K562 (cell line): ENCODE measurements around the gene COL4A1. TPM values are rescaled to one million over a fixed set of nuclear protein-coding genes. Genes with fewer than 3 reads are reported as not detected.

Source experiments
- ATAC-seq: fragments of 200-7000 bp; cut with Tn5 transposase; 3 replicates; pipeline ENCODE4 v1.9.1; 2020; ENCODE audit warnings: moderate library complexity
- BruUV-seq: library from RNA; stranded (reverse); fragments of 400-500 nt; replicated peaks from 2 replicates; lab custom pipeline; 2021; lab: Mats Ljungman, UMichigan
- CTCF ChIA-PET: fragments of 300-600 bp; formaldehyde crosslinking; extraction: SDS; loops from one replicate; lab custom pipeline; 2021; ENCODE audit warnings: low intra/inter-chr PET ratio; lab: Yijun Ruan, JAX
- POLR2A ChIA-PET: fragments of 300-600, 350-650 bp; sonication (Branson Sonifier 250); formaldehyde crosslinking; extraction: SDS; loops from one replicate; lab custom pipeline; 2021; ENCODE audit warnings: antibody characterized with exemption, inconsistent platforms; lab: Yijun Ruan, JAX
- DNase-seq, 4 experiments: peaks; one replicate each; pipeline versions ENCODE4 v3.0.0 to v3.0.0-alpha.2; 2011 to 2018; ENCODE audit warnings: low spot score in 3 of 4, mixed read lengths in 3 of 4; ENCODE audit errors: extremely low read depth in 1 of 4
- FAIRE-seq: peaks from 2 replicates; lab custom pipeline; 2011; peaks lifted over from hg19 to GRCh38; lab: Jason Lieb, UNC
- H2AFZ ChIP-seq: 2 replicates; pipeline ENCODE4 v1.6.0; 2011; ENCODE audit warnings: low read depth, low read length, control low read depth, inconsistent platforms
- H3K27ac ChIP-seq: fragments of 200-600 bp; 3 replicates; pipeline ENCODE4 v1.8.0; 2011; ENCODE audit warnings: low read depth, mild to moderate bottlenecking, control low read depth, inconsistent platforms, low read length, moderate library complexity, mixed read lengths; ENCODE audit errors: extremely low read depth
- H3K27me3 ChIP-seq, 2 experiments: fragments of 300-600 bp in 1 of 2; 2 replicates in 1 of 2; 3 replicates in 1 of 2; pipeline versions ENCODE4 v1.6.0 to v1.8.0; 2011; ENCODE audit warnings: inconsistent platforms in 2 of 2, low read length in 2 of 2, mild to moderate bottlenecking in 1 of 2, mixed read lengths in 1 of 2, moderate library complexity in 1 of 2; ENCODE audit not compliant: control insufficient read depth in 2 of 2, insufficient read depth in 2 of 2
- H3K36me3 ChIP-seq: fragments of 300-600 bp; 3 replicates; pipeline ENCODE4 v1.8.0; 2011; ENCODE audit warnings: mild to moderate bottlenecking, low read length, inconsistent platforms; ENCODE audit not compliant: control insufficient read depth, insufficient read depth
- H3K4me1 ChIP-seq, 2 experiments: fragments of 200-600 bp in 1 of 2; replicated peaks in 1 of 2; 2 replicates in 1 of 2; 3 replicates in 1 of 2; pipeline versions ENCODE4 v1.5.1 to v1.8.0; 2011; ENCODE audit warnings: inconsistent platforms in 2 of 2, low read length in 2 of 2, mild to moderate bottlenecking in 1 of 2, mixed read lengths in 1 of 2, moderate library complexity in 1 of 2; ENCODE audit not compliant: control insufficient read depth in 2 of 2, insufficient read depth in 2 of 2
- H3K4me2 ChIP-seq: 2 replicates; pipeline ENCODE4 v1.6.1; 2011; ENCODE audit warnings: low read length, control low read depth, inconsistent platforms, mixed read lengths; ENCODE audit not compliant: insufficient read depth
- H3K4me3 ChIP-seq: fragments of 200-600 bp; sonication (generic), shearing (Covaris generic); 2 replicates; pipeline ENCODE4 v1.5.1; 2016; ENCODE audit warnings: control low read depth, inconsistent platforms
- H3K79me2 ChIP-seq: fragments of 200-600 bp; 3 replicates; pipeline ENCODE4 v1.8.0; 2011; ENCODE audit warnings: low read length, inconsistent platforms; ENCODE audit not compliant: control insufficient read depth, insufficient read depth
- H3K9ac ChIP-seq, 2 experiments: 2 replicates each; pipeline versions ENCODE4 v1.6.0 to v1.6.1; 2011; ENCODE audit warnings: low read depth in 2 of 2, low read length in 2 of 2, control low read depth in 1 of 2, inconsistent platforms in 1 of 2, mild to moderate bottlenecking in 1 of 2, mixed read lengths in 1 of 2; ENCODE audit not compliant: insufficient read depth in 1 of 2
- H3K9me1 ChIP-seq: one replicate; pipeline ENCODE4 v1.6.0; 2011; ENCODE audit warnings: inconsistent platforms, mild to moderate bottlenecking, low read length, moderate library complexity; ENCODE audit not compliant: control insufficient read depth, insufficient read depth
- H3K9me3 ChIP-seq: replicated peaks from 2 replicates; pipeline ENCODE4 v1.5.1; 2011; ENCODE audit warnings: low read depth, low read length, inconsistent platforms; ENCODE audit not compliant: control insufficient read depth, insufficient read depth
- H4K20me1 ChIP-seq: replicated peaks from 2 replicates; pipeline ENCODE4 v1.6.1; 2011; ENCODE audit warnings: low read length, inconsistent platforms, mixed read lengths; ENCODE audit not compliant: control insufficient read depth, insufficient read depth
- ADNP ChIP-seq: fragments of 200-800 bp; sonication (Bioruptor generic); IDR thresholded peaks from 2 replicates; pipeline ENCODE4 v1.6.1; 2016; ENCODE audit warnings: missing genetic modification characterization, missing compliant biosample characterization
- C11orf30 ChIP-seq: fragments of 450-650 bp; IDR thresholded peaks from 2 replicates; pipeline ENCODE4 v1.6.1; 2016; ENCODE audit warnings: low read depth, mild to moderate bottlenecking
- EP400 ChIP-seq: fragments of 450-650 bp; IDR thresholded peaks from 2 replicates; pipeline ENCODE4 v1.6.1; 2017; ENCODE audit warnings: antibody characterized with exemption, mild to moderate bottlenecking, moderate library complexity
- GATAD2A ChIP-seq: fragments of 450-650 bp; IDR thresholded peaks from 2 replicates; pipeline ENCODE4 v1.6.1; 2017
- KLF16 ChIP-seq: IDR thresholded peaks from 2 replicates; pipeline ENCODE4 v1.6.1; 2016; ENCODE audit warnings: antibody characterized with exemption
- SMARCA4 ChIP-seq: fragments of 450-650 bp; IDR thresholded peaks from 2 replicates; pipeline ENCODE4 v1.6.1; 2016
- WGBS: fragments of 100-300 bp; shearing (Covaris generic); methylation state at CpG from one replicate; pipeline ENCODE4 v1.1.6; 2016; ENCODE audit warnings: low coverage, mixed read lengths; ENCODE audit not compliant: insufficient coverage; ENCODE audit errors: missing lambda C conversion rate; 5-methylcytosine and 5-hydroxymethylcytosine counted together
- in situ Hi-C: fragments of 300-500 bp; cut with MboI; formaldehyde crosslinking; loops from 4 replicates; pipeline ENCODE4 v1.15.0; 2018; ENCODE audit warnings: inconsistent platforms, mixed read lengths
- intact Hi-C: fragments of 100-400 bp; cut with micrococcal nuclease; formaldehyde crosslinking; loops from 2 replicates; pipeline ENCODE4 v1.14.2; 2022
- polyA plus RNA-seq, 8 experiments: library from polyadenylated mRNA; depleted of rRNA in 4 of 8; stranded (reverse) in 5 of 8; unstranded in 3 of 8; fragments of >200 nt; fragmentation: Nextera tagmentation in 2 of 8; fragmentation: Illumina TruSeq in 1 of 8; extraction: Ambion mirVana in 2 of 8; extraction: Trizol in 1 of 8; gene quantifications; 2 replicates each; pipeline versions ENCODE4 v1.2.1 to v1.2.3, GENCODE V29; 2011 to 2014; ENCODE audit warnings: inconsistent platforms in 1 of 8, missing spikeins in 1 of 8
- total RNA-seq, 7 experiments: library from RNA; depleted of rRNA in 6 of 7; stranded (reverse); fragments of >200 nt in 6 of 7; fragmentation: Illumina TruSeq in 2 of 7; extraction: Trizol in 2 of 7; gene quantifications; 2 replicates each; pipeline versions ENCODE4 v1.2.1 to v1.2.3, GENCODE V29; 2011 to 2021; ENCODE audit warnings: low replicate concordance in 1 of 7
- TF ChIP-seq, protein P1 (sequence below): fragments of 450-650 bp; IDR thresholded peaks from 2 replicates; pipeline ENCODE4 v1.6.1; 2016; ENCODE audit warnings: low read depth, mild to moderate bottlenecking, moderate library complexity

The COL4A1 gene
- total and polyA plus RNA-seq, 9 of the 15 experiments (the other 6 are each of a cell fraction or from before 2014, with no cell fraction given) = 0.35 TPM; not detected in 8

DNA sequence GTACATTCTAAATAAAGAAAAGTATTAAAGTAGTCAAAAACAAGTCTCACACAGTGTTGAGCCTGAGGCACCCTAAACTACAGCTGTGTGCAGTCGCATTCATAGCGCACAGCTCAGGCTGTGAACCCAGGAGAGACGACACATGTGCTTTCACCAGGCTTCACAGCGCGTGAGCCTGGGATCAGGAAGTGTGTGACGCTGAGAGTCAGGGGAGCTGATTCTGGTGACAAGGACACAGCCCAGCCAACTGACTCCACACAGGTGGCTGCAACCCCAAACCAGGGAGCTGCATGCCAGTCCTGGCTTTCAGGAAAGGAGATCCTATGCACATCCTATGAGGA is 41.6 kb downstream of the COL4A1 start:
- H3K27me3 ChIP-seq = peaks cover 2 to 56% of the 10 kb centered on the region in 2 experiments; a peak in 4 of 5 replicates
- no peak overlapping the region for H3K9ac ChIP-seq
- in situ Hi-C loops = no loop called here
- intact Hi-C loops = no loop called here
- no peaks in the 10 kb centered on the region for H3K79me2 ChIP-seq
- ChIA-PET CTCF (no interaction called here), POLR2A (interaction anchor here (0.6 kb wide), 1 partner anchor 140 kb away, joined by 3 read pairs; no protein-coding TSS in a partner anchor)
- H3K9me3 ChIP-seq = no peaks in the 10 kb centered on the region
- H3K4me2 ChIP-seq = no peak overlapping the region
- no peaks in the 10 kb centered on the region for H3K4me1 ChIP-seq
- BruUV-seq = no TSS peak
- TF ChIP-seq, protein P1, sequence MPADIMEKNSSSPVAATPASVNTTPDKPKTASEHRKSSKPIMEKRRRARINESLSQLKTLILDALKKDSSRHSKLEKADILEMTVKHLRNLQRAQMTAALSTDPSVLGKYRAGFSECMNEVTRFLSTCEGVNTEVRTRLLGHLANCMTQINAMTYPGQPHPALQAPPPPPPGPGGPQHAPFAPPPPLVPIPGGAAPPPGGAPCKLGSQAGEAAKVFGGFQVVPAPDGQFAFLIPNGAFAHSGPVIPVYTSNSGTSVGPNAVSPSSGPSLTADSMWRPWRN = no peak
- TF ChIP-seq GATAD2A (no peak), ADNP (tag) (no peak), SMARCA4 (no peak), KLF16 (no peak), EP400 (no peak), C11orf30 (no peak)
- H3K27ac ChIP-seq = no peak overlapping the region
- FAIRE-seq (no peak), ATAC-seq (no peak), DNase-seq (no peak)
- H3K9me1 ChIP-seq = no peaks in the 10 kb centered on the region
- H3K4me3 ChIP-seq = no peak overlapping the region
- no peak overlapping the region for H2AFZ ChIP-seq
- H3K36me3 ChIP-seq = no peaks in the 10 kb centered on the region
- WGBS = 3% methylated on average over 5 of the region's 6 CpGs
- no peaks in the 10 kb centered on the region for H4K20me1 ChIP-seq
